Stimulated activated naive CD8-positive, alpha-beta T cell treated with anti-CD3 and anti-CD28 coated beads, Interleukin-15, Interleukin-2, amounts not matched to agents 100 ng/mL and 50 ng/mL, for 24 hours (primary cell): ENCODE measurements around the gene CNDP2.
"Not testable (repeated sequence)": the region's sequence is repeated elsewhere in the genome, so short reads cannot be mapped to it uniquely, and the experiment has no call there.

Experiments
- H3K27ac Mint-ChIP-seq: one replicate; pipeline ENCODE4 v1.8.0; 2021; ENCODE audit warnings: mild to moderate bottlenecking, mixed read lengths
- H3K27me3 Mint-ChIP-seq: one replicate; pipeline ENCODE4 v1.8.0; 2021; ENCODE audit warnings: mixed read lengths
- H3K36me3 Mint-ChIP-seq: one replicate; pipeline ENCODE4 v1.8.0; 2021; ENCODE audit warnings: low read depth, mixed read lengths
- H3K4me1 Mint-ChIP-seq: one replicate; pipeline ENCODE4 v1.8.0; 2021; ENCODE audit warnings: low read depth, mixed read lengths
- H3K4me3 Mint-ChIP-seq: one replicate; pipeline ENCODE4 v1.8.0; 2021; ENCODE audit warnings: mild to moderate bottlenecking, mixed read lengths
- H3K9me3 Mint-ChIP-seq: one replicate; pipeline ENCODE4 v1.8.0; 2021; ENCODE audit warnings: mixed read lengths

CNDP2 gene

GRCh38 chr18:74544898-74545297 lies 48.7 kb downstream of the CNDP2 start:
- Mint-ChIP-seq H3K4me3 (no peak overlapping the region), H3K4me1 (no peaks in the 10 kb centered on the region), H3K27ac (no peak overlapping the region), H3K36me3 (no peaks in the 10 kb centered on the region), H3K27me3 (no peaks in the 10 kb centered on the region), H3K9me3 (peaks cover 8% of the 10 kb centered on the region)

- H3K9me3 Mint-ChIP-seq = peaks cover 8% of the 10 kb centered on the region
- no peaks in the 10 kb centered on the region for H3K27me3 Mint-ChIP-seq
- no peak overlapping the region for H3K27ac Mint-ChIP-seq
- H3K4me3 Mint-ChIP-seq = no peak overlapping the region
- H3K4me1 Mint-ChIP-seq = no peaks in the 10 kb centered on the region
- H3K36me3 Mint-ChIP-seq = no peaks in the 10 kb centered on the region
Measured at GRCh38 chr18:74546007-74546406, 49.8 kb downstream of the CNDP2 start.

GRCh38 chr18:74546751-74547530 lies 50.8 kb downstream of the CNDP2 start:
- H3K27me3 Mint-ChIP-seq = no peaks in the 10 kb centered on the region
- H3K27ac Mint-ChIP-seq = no peak overlapping the region
- peaks cover 8% of the 10 kb centered on the region for H3K9me3 Mint-ChIP-seq
- no peak overlapping the region for H3K4me3 Mint-ChIP-seq
- H3K4me1 Mint-ChIP-seq = no peaks in the 10 kb centered on the region
- H3K36me3 Mint-ChIP-seq = no peaks in the 10 kb centered on the region

GRCh38 chr18:74547860-74548259 lies 51.7 kb downstream of the CNDP2 start:
- Mint-ChIP-seq H3K27ac (no peak overlapping the region), H3K36me3 (no peaks in the 10 kb centered on the region), H3K4me1 (no peaks in the 10 kb centered on the region), H3K27me3 (no peaks in the 10 kb centered on the region), H3K4me3 (no peak overlapping the region), H3K9me3 (peaks cover 8% of the 10 kb centered on the region)

- Mint-ChIP-seq H3K27ac (no peak overlapping the region), H3K9me3 (peaks cover 8% of the 10 kb centered on the region), H3K4me1 (no peaks in the 10 kb centered on the region), H3K4me3 (no peak overlapping the region), H3K36me3 (no peaks in the 10 kb centered on the region), H3K27me3 (peaks cover 3% of the 10 kb centered on the region)
Measured at GRCh38 chr18:74549591-74550104, 53.5 kb downstream of the CNDP2 start.

- peaks cover 3% of the 10 kb centered on the region for H3K27me3 Mint-ChIP-seq
- no peak overlapping the region for H3K27ac Mint-ChIP-seq
- H3K9me3 Mint-ChIP-seq = peaks cover 8% of the 10 kb centered on the region
- H3K4me3 Mint-ChIP-seq = no peak overlapping the region
- H3K36me3 Mint-ChIP-seq = no peaks in the 10 kb centered on the region
- H3K4me1 Mint-ChIP-seq = no peaks in the 10 kb centered on the region
Measured at GRCh38 chr18:74550886-74551285, 54.7 kb downstream of the CNDP2 start.

DNA sequence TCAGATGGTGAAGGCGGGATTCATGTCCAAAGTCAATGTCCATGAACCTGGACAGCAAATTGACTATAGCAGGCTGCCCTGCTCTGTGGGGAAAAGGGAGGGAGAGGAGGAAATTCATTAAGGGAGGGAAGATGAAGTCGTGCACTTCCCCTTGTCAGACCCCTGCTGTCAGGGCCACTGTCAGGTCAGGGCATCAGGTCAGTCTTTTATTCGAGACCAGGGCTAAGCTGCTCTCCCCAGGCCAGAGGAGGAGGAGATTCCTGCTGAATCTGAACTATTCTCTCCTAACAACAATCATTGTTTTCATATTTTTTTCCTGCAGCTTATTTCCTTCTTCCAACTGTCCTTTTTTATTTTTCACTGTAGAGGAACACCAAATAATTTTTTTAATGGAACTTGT lies 55.3 kb downstream of the CNDP2 start:
- Mint-ChIP-seq H3K27ac (no peak overlapping the region), H3K9me3 (peaks cover 8% of the 10 kb centered on the region), H3K27me3 (peaks cover 7% of the 10 kb centered on the region), H3K4me3 (no peak overlapping the region), H3K4me1 (no peaks in the 10 kb centered on the region), H3K36me3 (no peaks in the 10 kb centered on the region)

GRCh38 chr18:74551936-74552555 lies 55.9 kb downstream of the CNDP2 start:
- no peaks in the 10 kb centered on the region for H3K4me1 Mint-ChIP-seq
- H3K4me3 Mint-ChIP-seq = no peak overlapping the region
- H3K27me3 Mint-ChIP-seq = peaks cover 8% of the 10 kb centered on the region
- H3K36me3 Mint-ChIP-seq = no peaks in the 10 kb centered on the region
- no peak overlapping the region for H3K27ac Mint-ChIP-seq
- peaks cover 8% of the 10 kb centered on the region for H3K9me3 Mint-ChIP-seq

DNA sequence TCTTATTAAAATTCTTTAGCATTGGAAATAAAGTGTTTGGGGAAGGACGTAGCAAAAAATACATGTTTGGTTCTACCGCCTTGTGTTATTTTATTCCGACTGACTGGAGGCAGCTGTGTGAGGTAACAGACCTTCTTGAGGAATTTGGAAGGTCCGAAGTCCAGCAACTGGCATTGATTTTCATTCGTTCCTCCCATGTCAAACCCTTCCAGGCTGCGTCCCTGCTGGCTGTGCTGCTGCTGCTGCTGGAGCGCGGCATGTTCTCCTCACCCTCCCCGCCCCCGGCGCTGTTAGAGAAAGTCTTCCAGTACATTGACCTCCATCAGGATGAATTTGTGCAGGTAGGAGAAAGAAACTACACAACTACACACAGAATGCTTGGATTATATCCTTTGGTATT lies 60.0 kb downstream of the CNDP2 start:
- Mint-ChIP-seq H3K9me3 (no peaks in the 10 kb centered on the region), H3K36me3 (no peaks in the 10 kb centered on the region), H3K4me3 (no peak overlapping the region), H3K27ac (no peak overlapping the region), H3K4me1 (no peaks in the 10 kb centered on the region), H3K27me3 (peaks cover 8% of the 10 kb centered on the region)

- H3K27me3 Mint-ChIP-seq = peaks cover 8% of the 10 kb centered on the region
- no peaks in the 10 kb centered on the region for H3K9me3 Mint-ChIP-seq
- no peaks in the 10 kb centered on the region for H3K36me3 Mint-ChIP-seq
- no peak overlapping the region for H3K27ac Mint-ChIP-seq
- no peak overlapping the region for H3K4me3 Mint-ChIP-seq
- H3K4me1 Mint-ChIP-seq = no peaks in the 10 kb centered on the region
Measured at GRCh38 chr18:74558096-74558495, 61.9 kb downstream of the CNDP2 start.

DNA sequence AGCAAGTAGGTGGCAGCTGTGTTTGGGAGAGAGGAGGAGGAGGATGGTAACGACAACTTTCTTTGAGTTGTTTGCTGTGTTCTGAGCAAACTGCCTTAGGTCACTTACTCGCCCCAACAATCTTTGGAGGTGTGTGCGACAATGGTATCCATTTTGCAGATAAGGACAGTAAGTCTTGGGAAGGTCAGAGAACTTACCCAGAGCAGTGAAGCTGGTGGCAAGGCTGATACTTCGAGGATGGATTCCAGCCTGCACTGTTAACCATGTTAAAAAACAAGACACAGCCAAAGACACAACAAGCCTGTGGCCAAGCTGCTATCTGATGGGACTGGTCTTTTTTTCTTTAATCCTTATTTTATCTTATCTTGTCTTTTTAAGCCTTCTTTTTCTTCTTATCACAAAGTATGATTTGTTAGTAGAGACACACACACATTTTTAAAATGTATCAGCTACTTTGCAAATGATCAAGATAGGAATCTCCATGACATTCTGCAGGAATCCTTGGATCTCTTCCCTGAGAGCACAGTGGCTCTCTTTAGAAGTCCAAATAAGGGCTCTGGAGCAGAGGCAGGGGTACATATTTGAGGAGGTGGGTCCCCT lies 66.1 kb downstream of the CNDP2 start:
- peaks cover 5% of the 10 kb centered on the region for H3K36me3 Mint-ChIP-seq
- no peaks in the 10 kb centered on the region for H3K27me3 Mint-ChIP-seq
- no peak overlapping the region for H3K4me3 Mint-ChIP-seq
- peaks cover 10% of the 10 kb centered on the region for H3K9me3 Mint-ChIP-seq
- no peak overlapping the region for H3K27ac Mint-ChIP-seq
- H3K4me1 Mint-ChIP-seq = no peaks in the 10 kb centered on the region

- no peak overlapping the region for H3K27ac Mint-ChIP-seq
- H3K36me3 Mint-ChIP-seq = peaks cover 5% of the 10 kb centered on the region
- no peaks in the 10 kb centered on the region for H3K4me1 Mint-ChIP-seq
- peaks cover 11% of the 10 kb centered on the region for H3K9me3 Mint-ChIP-seq
- H3K4me3 Mint-ChIP-seq = no peak overlapping the region
- no peaks in the 10 kb centered on the region for H3K27me3 Mint-ChIP-seq
Measured at GRCh38 chr18:74562775-74563174, 66.6 kb downstream of the CNDP2 start.

DNA sequence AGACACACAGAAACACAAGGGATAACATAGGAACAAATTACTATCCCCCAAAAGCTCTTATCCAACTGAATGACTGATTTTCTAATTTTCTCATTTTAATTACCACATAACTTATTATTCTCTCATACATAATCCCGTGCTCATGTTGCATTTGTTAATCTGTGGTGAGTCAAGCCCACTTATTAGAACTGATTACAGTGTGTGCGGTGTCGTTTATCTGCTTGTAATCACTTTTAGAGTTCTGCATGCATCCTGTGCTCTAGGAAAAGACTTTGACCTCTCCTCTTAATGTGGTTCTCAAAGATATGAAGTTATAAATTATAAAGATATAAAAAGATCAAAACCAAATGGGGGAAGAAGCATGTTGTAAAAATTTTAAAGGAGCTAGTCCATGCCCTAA lies 67.8 kb downstream of the CNDP2 start:
- Mint-ChIP-seq H3K4me1 (no peaks in the 10 kb centered on the region), H3K27ac (no peak overlapping the region), H3K9me3 (peaks cover 11% of the 10 kb centered on the region), H3K27me3 (peaks cover 12% of the 10 kb centered on the region), H3K36me3 (peaks cover 5% of the 10 kb centered on the region), H3K4me3 (no peak overlapping the region)

GRCh38 chr18:74565164-74565563 lies 69.0 kb downstream of the CNDP2 start:
- H3K4me3 Mint-ChIP-seq, H3K36me3 Mint-ChIP-seq, H3K27ac Mint-ChIP-seq, H3K4me1 Mint-ChIP-seq: not testable (repeated sequence)
- Mint-ChIP-seq H3K9me3 (peaks cover 11% of the 10 kb centered on the region), H3K27me3 (peaks cover 16% of the 10 kb centered on the region)

- not testable (repeated sequence) for H3K4me3 Mint-ChIP-seq, H3K27ac Mint-ChIP-seq, H3K36me3 Mint-ChIP-seq, H3K4me1 Mint-ChIP-seq
- H3K27me3 Mint-ChIP-seq = peaks cover 16% of the 10 kb centered on the region
- peaks cover 11% of the 10 kb centered on the region for H3K9me3 Mint-ChIP-seq
Measured at GRCh38 chr18:74565993-74566392, 69.8 kb downstream of the CNDP2 start.
